K562 (cell line): ENCODE results near the gene WARS2.

ENCODE experiments used
- BCL6 ChIP-seq: fragments of 250-450 bp; sonication (Bioruptor Pico); IDR thresholded peaks from 2 replicates; pipeline ENCODE4 v1.4.0; 2020
- BMI1 ChIP-seq: fragments of 150-350 bp; IDR thresholded peaks from 2 replicates; pipeline ENCODE4 v1.6.1; 2014; ENCODE audit warnings: low read length
- CTCF ChIP-seq, 3 experiments: IDR thresholded peaks in 2 of 3; conservative IDR thresholded peaks in 1 of 3; 2 replicates each; pipeline ENCODE4 v1.5.1; 2011 to 2012; ENCODE audit warnings: low read length in 3 of 3, mild to moderate bottlenecking in 3 of 3, control low read depth in 2 of 3, improper control_type of control experiment in 1 of 3, inconsistent platforms in 1 of 3, low read depth in 1 of 3, mixed read lengths in 1 of 3, moderate library complexity in 1 of 3; ENCODE audit not compliant: insufficient read depth in 2 of 3
- ERF ChIP-seq: fragments of 450-650 bp; formaldehyde crosslinking; IDR thresholded peaks from 2 replicates; pipeline ENCODE4 v1.4.0; 2020; ENCODE audit warnings: mild to moderate bottlenecking, mixed read lengths
- MYBL2 ChIP-seq, 2 experiments: fragments of 450-650 bp in 1 of 2; sonication (generic) in 1 of 2; formaldehyde crosslinking in 1 of 2; IDR thresholded peaks; 2 replicates each; pipeline versions ENCODE4 v1.6.1 to v1.8.1; 2017 to 2022; ENCODE audit warnings: borderline replicate concordance in 1 of 2, inconsistent platforms in 1 of 2, low read depth in 1 of 2, mild to moderate bottlenecking in 1 of 2, missing genetic modification reagents in 1 of 2, moderate library complexity in 1 of 2
- NCOA2 ChIP-seq, 2 experiments: fragments of 450-650 bp; IDR thresholded peaks; 2 replicates each; pipeline ENCODE4 v1.6.1; 2018; ENCODE audit warnings: mild to moderate bottlenecking in 2 of 2, moderate library complexity in 1 of 2; ENCODE audit not compliant: partially characterized antibody in 2 of 2
- NRF1 ChIP-seq, 2 experiments: fragments of 450-650 bp; IDR thresholded peaks in 1 of 2; conservative IDR thresholded peaks in 1 of 2; 2 replicates each; pipeline ENCODE4 v1.6.1; 2014; ENCODE audit warnings: mild to moderate bottlenecking in 2 of 2
- RAD21 ChIP-seq, 2 experiments: fragments of 250-450 bp in 1 of 2; fragments of 450-650 bp in 1 of 2; sonication (Bioruptor Pico) in 1 of 2; formaldehyde crosslinking in 1 of 2; IDR thresholded peaks in 1 of 2; conservative IDR thresholded peaks in 1 of 2; 2 replicates each; pipeline versions ENCODE4 v1.4.0 to v1.8.0; 2020 to 2022; ENCODE audit warnings: mild to moderate bottlenecking in 2 of 2, moderate library complexity in 1 of 2
- SREBF2 ChIP-seq: sonication (generic); formaldehyde crosslinking; IDR thresholded peaks from 2 replicates; pipeline ENCODE4 v1.4.0; 2020; ENCODE audit warnings: mild to moderate bottlenecking, missing genetic modification reagents
- THRB ChIP-seq: fragments of 450-650 bp; formaldehyde crosslinking; conservative IDR thresholded peaks from 2 replicates; pipeline ENCODE4 v1.4.0; 2022; ENCODE audit warnings: mild to moderate bottlenecking, missing genetic modification characterization
- ZNF592 ChIP-seq: fragments of 450-650 bp; IDR thresholded peaks from 2 replicates; pipeline ENCODE4 v1.6.1; 2017; ENCODE audit warnings: antibody characterized with exemption, mild to moderate bottlenecking
- TF ChIP-seq, protein P1 (sequence below): sonication (generic); formaldehyde crosslinking; IDR thresholded peaks from 2 replicates; pipeline ENCODE4 v1.8.1; 2023; ENCODE audit warnings: missing genetic modification reagents, mild to moderate bottlenecking, borderline replicate concordance

DNA sequence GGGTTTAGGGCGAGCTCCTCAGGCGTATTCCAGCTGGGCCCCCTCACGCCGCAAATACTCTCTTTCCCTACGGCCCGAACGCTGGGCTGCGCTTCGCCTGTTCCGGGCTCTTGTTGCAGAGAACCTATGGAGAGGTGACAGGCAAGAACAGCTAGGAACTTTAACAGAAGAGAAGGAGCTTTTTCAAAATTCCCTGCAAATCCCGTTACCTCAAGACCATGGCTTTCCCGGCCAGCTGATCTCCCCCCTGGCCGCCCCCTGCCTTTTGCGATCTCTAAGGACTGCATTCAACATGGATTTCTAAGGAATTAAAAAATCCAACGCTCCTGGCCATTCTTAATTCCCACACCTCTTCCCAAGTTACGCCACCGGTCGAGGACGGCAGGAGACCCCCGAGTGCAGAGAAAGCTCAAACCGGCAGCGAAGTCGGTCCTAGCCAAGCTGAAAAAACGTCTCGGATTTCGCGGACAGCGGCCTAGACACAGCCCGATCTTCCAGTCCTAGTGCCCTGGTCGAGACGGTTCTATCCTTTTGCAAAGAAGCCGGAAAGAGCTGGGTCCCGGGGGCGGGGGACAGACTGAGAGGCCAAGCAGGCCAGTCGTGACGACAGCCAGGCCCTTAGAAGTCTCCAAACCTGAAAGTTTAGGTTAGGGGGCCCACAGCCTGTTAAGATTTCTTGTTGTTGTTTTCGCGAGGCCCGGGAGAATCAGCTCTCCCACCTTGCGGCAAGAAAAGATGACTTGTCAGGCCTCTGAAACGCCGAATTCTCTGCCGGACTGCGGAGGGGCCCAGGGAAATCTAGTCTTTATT lies 151.2 kb downstream of the WARS2 start:
- TF ChIP-seq RAD21 (CRISPR knock-in tag; conservative IDR thresholded peaks at IDR 0.05 in 1 of 2, IDR thresholded peaks at IDR 0.05 in 1 of 2) (no peak), CTCF (IDR thresholded peaks at IDR 0.05 in 2 of 3, conservative IDR thresholded peaks at IDR 0.05 in 1 of 3; ENCODE audit: insufficient read depth in 2 of 3, low read depth in 1 of 3, low read length in 3 of 3) (no peak), ZNF592 (no peak), NRF1 (conservative IDR thresholded peaks at IDR 0.05 in 1 of 2, IDR thresholded peaks at IDR 0.05 in 1 of 2) (no peak), ERF (CRISPR knock-in tag) (no peak), NCOA2 (IDR thresholded peaks at IDR 0.05; ENCODE audit: partially characterized antibody in 2 of 2) (no peak), BMI1 (no peak), BCL6 (CRISPR knock-in tag) (no peak), SREBF2 (no peak), THRB (CRISPR knock-in tag) (no peak), MYBL2 (IDR thresholded peaks at IDR 0.05; ENCODE audit: low read depth) (no peak), MYBL2 (CRISPR knock-in tag; IDR thresholded peaks at IDR 0.05; ENCODE audit: borderline replicate concordance) (no peak)
- TF ChIP-seq, protein P1, sequence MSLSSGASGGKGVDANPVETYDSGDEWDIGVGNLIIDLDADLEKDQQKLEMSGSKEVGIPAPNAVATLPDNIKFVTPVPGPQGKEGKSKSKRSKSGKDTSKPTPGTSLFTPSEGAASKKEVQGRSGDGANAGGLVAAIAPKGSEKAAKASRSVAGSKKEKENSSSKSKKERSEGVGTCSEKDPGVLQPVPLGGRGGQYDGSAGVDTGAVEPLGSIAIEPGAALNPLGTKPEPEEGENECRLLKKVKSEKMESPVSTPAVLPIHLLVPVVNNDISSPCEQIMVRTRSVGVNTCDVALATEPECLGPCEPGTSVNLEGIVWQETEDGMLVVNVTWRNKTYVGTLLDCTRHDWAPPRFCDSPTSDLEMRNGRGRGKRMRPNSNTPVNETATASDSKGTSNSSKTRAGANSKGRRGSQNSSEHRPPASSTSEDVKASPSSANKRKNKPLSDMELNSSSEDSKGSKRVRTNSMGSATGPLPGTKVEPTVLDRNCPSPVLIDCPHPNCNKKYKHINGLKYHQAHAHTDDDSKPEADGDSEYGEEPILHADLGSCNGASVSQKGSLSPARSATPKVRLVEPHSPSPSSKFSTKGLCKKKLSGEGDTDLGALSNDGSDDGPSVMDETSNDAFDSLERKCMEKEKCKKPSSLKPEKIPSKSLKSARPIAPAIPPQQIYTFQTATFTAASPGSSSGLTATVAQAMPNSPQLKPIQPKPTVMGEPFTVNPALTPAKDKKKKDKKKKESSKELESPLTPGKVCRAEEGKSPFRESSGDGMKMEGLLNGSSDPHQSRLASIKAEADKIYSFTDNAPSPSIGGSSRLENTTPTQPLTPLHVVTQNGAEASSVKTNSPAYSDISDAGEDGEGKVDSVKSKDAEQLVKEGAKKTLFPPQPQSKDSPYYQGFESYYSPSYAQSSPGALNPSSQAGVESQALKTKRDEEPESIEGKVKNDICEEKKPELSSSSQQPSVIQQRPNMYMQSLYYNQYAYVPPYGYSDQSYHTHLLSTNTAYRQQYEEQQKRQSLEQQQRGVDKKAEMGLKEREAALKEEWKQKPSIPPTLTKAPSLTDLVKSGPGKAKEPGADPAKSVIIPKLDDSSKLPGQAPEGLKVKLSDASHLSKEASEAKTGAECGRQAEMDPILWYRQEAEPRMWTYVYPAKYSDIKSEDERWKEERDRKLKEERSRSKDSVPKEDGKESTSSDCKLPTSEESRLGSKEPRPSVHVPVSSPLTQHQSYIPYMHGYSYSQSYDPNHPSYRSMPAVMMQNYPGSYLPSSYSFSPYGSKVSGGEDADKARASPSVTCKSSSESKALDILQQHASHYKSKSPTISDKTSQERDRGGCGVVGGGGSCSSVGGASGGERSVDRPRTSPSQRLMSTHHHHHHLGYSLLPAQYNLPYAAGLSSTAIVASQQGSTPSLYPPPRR: no peak
